H1 (cell line): ENCODE results near the gene MAGI1. TPM values are rescaled to one million over a fixed set of nuclear protein-coding genes. Genes with fewer than 3 reads are reported as not detected.

Experiments used
- BRCA1 ChIP-seq: IDR thresholded peaks from 2 replicates; pipeline ENCODE4 v1.6.1; 2012; ENCODE audit warnings: low read depth, low read length, improper control_type of control experiment
- EZH2 ChIP-seq: fragments of 200-600 bp; sonication (generic); IDR thresholded peaks from 2 replicates; pipeline ENCODE4 v1.7.1; 2012; ENCODE audit warnings: low read depth, mild to moderate bottlenecking, moderate library complexity, low read length, inconsistent platforms; ENCODE audit not compliant: severe bottlenecking
- FOSL1 ChIP-seq: IDR thresholded peaks from 2 replicates; pipeline ENCODE4 v1.6.1; 2011; ENCODE audit warnings: mild to moderate bottlenecking, low read depth, low read length, moderate library complexity; ENCODE audit not compliant: insufficient read depth
- KDM5A ChIP-seq: fragments of 200-600 bp; IDR thresholded peaks from 2 replicates; pipeline ENCODE4 v1.7.1; 2012; ENCODE audit warnings: mild to moderate bottlenecking, low read length, inconsistent platforms, mixed read lengths
- POLR2A ChIP-seq, 2 experiments: IDR thresholded peaks; 1 replicate in 1 of 2; 2 replicates in 1 of 2; pipeline ENCODE4 v1.6.1; 2011; ENCODE audit warnings: low read depth in 2 of 2, low read length in 2 of 2, mild to moderate bottlenecking in 2 of 2; ENCODE audit errors: control extremely low read depth in 1 of 2
- TAF7 ChIP-seq: optimal IDR thresholded peaks from 2 replicates; pipeline ENCODE3; 2011; ENCODE audit warnings: low read depth, mild to moderate bottlenecking, inconsistent platforms, low read length, moderate library complexity, borderline replicate concordance
- polyA plus RNA-seq, 7 experiments: library from polyadenylated mRNA; depleted of rRNA in 3 of 7; stranded (reverse) in 5 of 7; unstranded in 2 of 7; fragments of >200 nt in 5 of 7; fragments of 200-250 nt in 2 of 7; gene quantifications; 1 replicate in 5 of 7; 2 replicates in 1 of 7; 4 replicates in 1 of 7; pipeline versions ENCODE4 v1.2.1 to v1.2.3, GENCODE V29; 2011 to 2013; ENCODE audit warnings: missing spikeins in 2 of 7, mixed read lengths in 2 of 7
- total RNA-seq: library from RNA; stranded (reverse); fragmentation: NEBNext Ultra II Directional; extraction: Animal tissue kit (Norgen Biotek cat#: 25700); gene quantifications from 2 replicates; pipeline ENCODE4 v1.2.1, GENCODE V29; 2021
- TF ChIP-seq, protein P1 (sequence below): fragments of 300-600 bp; sonication (generic); IDR thresholded peaks from 2 replicates; pipeline ENCODE4 v1.7.1; 2012; ENCODE audit warnings: low read length, moderate library complexity, mild to moderate bottlenecking, inconsistent platforms; ENCODE audit not compliant: insufficient replicate concordance

MAGI1 gene
- total and polyA plus RNA-seq, 2 of the 8 experiments (the other 6 are each of a cell fraction or from before 2014, with no cell fraction given) = 19.8 to 78.0 TPM

DNA sequence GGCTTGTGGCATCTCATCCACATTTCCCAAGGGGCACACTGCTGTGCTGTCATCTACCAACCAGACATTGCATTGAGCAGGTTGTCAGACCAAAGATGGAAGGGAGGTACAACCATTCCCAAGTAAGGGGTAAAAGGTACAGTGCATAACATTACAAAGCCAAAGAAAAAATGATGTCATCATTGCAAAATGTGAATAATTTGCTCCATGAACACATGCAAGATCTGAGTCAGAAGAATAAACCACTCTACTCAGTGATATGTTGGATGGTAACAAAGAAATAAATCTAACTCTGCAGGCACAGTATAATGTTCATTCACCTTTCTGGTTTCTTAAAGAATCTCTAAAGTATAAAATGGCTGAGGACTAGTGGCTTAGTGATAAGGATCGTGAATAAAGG lies 202.7 kb downstream of the MAGI1 start (continued):
- TF ChIP-seq, protein P1, sequence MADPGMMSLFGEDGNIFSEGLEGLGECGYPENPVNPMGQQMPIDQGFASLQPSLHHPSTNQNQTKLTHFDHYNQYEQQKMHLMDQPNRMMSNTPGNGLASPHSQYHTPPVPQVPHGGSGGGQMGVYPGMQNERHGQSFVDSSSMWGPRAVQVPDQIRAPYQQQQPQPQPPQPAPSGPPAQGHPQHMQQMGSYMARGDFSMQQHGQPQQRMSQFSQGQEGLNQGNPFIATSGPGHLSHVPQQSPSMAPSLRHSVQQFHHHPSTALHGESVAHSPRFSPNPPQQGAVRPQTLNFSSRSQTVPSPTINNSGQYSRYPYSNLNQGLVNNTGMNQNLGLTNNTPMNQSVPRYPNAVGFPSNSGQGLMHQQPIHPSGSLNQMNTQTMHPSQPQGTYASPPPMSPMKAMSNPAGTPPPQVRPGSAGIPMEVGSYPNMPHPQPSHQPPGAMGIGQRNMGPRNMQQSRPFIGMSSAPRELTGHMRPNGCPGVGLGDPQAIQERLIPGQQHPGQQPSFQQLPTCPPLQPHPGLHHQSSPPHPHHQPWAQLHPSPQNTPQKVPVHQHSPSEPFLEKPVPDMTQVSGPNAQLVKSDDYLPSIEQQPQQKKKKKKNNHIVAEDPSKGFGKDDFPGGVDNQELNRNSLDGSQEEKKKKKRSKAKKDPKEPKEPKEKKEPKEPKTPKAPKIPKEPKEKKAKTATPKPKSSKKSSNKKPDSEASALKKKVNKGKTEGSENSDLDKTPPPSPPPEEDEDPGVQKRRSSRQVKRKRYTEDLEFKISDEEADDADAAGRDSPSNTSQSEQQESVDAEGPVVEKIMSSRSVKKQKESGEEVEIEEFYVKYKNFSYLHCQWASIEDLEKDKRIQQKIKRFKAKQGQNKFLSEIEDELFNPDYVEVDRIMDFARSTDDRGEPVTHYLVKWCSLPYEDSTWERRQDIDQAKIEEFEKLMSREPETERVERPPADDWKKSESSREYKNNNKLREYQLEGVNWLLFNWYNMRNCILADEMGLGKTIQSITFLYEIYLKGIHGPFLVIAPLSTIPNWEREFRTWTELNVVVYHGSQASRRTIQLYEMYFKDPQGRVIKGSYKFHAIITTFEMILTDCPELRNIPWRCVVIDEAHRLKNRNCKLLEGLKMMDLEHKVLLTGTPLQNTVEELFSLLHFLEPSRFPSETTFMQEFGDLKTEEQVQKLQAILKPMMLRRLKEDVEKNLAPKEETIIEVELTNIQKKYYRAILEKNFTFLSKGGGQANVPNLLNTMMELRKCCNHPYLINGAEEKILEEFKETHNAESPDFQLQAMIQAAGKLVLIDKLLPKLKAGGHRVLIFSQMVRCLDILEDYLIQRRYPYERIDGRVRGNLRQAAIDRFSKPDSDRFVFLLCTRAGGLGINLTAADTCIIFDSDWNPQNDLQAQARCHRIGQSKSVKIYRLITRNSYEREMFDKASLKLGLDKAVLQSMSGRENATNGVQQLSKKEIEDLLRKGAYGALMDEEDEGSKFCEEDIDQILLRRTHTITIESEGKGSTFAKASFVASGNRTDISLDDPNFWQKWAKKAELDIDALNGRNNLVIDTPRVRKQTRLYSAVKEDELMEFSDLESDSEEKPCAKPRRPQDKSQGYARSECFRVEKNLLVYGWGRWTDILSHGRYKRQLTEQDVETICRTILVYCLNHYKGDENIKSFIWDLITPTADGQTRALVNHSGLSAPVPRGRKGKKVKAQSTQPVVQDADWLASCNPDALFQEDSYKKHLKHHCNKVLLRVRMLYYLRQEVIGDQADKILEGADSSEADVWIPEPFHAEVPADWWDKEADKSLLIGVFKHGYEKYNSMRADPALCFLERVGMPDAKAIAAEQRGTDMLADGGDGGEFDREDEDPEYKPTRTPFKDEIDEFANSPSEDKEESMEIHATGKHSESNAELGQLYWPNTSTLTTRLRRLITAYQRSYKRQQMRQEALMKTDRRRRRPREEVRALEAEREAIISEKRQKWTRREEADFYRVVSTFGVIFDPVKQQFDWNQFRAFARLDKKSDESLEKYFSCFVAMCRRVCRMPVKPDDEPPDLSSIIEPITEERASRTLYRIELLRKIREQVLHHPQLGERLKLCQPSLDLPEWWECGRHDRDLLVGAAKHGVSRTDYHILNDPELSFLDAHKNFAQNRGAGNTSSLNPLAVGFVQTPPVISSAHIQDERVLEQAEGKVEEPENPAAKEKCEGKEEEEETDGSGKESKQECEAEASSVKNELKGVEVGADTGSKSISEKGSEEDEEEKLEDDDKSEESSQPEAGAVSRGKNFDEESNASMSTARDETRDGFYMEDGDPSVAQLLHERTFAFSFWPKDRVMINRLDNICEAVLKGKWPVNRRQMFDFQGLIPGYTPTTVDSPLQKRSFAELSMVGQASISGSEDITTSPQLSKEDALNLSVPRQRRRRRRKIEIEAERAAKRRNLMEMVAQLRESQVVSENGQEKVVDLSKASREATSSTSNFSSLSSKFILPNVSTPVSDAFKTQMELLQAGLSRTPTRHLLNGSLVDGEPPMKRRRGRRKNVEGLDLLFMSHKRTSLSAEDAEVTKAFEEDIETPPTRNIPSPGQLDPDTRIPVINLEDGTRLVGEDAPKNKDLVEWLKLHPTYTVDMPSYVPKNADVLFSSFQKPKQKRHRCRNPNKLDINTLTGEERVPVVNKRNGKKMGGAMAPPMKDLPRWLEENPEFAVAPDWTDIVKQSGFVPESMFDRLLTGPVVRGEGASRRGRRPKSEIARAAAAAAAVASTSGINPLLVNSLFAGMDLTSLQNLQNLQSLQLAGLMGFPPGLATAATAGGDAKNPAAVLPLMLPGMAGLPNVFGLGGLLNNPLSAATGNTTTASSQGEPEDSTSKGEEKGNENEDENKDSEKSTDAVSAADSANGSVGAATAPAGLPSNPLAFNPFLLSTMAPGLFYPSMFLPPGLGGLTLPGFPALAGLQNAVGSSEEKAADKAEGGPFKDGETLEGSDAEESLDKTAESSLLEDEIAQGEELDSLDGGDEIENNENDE = no peak
- no peak for TF ChIP-seq POLR2A (IDR thresholded peaks at IDR 0.05; ENCODE audit: control extremely low read depth in 1 of 2, low read depth in 2 of 2, low read length in 2 of 2)
- no peak for TF ChIP-seq BRCA1
- TF ChIP-seq EZH2 = no peak
- no peak for TF ChIP-seq FOSL1
- TF ChIP-seq TAF7 = no peak
- TF ChIP-seq KDM5A = no peak
- TF ChIP-seq, all 59 proteins: peak for 0
